Thoracic aorta (tissue), 2 donors: ENCODE results near the gene PTPRE. TPM values are rescaled to one million over a fixed set of nuclear protein-coding genes. Genes with fewer than 3 reads are reported as not detected.

ENCODE experiments used
- ATAC-seq: fragments of 150-250 bp; one replicate; pipeline ENCODE4 v1.8.0; 2017; ENCODE audit warnings: low read depth; ENCODE audit not compliant: insufficient number of reproducible peaks, low FRiP score
- DNase-seq: peaks from one replicate; pipeline ENCODE4 v3.0.0-alpha.2; 2020; ENCODE audit warnings: low spot score
- H3K27ac ChIP-seq, 2 donors: fragments of 200-600 bp; sonication (generic); 1 replicate in 1 of 2; 2 replicates in 1 of 2; pipeline ENCODE4 v1.5.1; 2016; ENCODE audit warnings: mild to moderate bottlenecking in 2 of 2, moderate library complexity in 2 of 2
- H3K27me3 ChIP-seq: fragments of 200-600 bp; sonication (generic); replicated peaks from 2 replicates; pipeline ENCODE4 v1.6.0; 2016; ENCODE audit warnings: mild to moderate bottlenecking; ENCODE audit not compliant: insufficient read depth
- H3K36me3 ChIP-seq: fragments of 200-600 bp; sonication (generic); one replicate; pipeline ENCODE4 v1.5.1; 2016
- H3K4me1 ChIP-seq, 2 donors: fragments of 200-600 bp; sonication (generic); 1 replicate in 1 of 2; 2 replicates in 1 of 2; pipeline versions ENCODE4 v1.5.1 to v1.6.0; 2016; ENCODE audit warnings: low read depth in 2 of 2, mild to moderate bottlenecking in 1 of 2; ENCODE audit not compliant: control insufficient read depth in 1 of 2
- H3K4me3 ChIP-seq: fragments of 200-600 bp; sonication (generic); 2 replicates; pipeline ENCODE4 v1.5.1; 2016; ENCODE audit warnings: mild to moderate bottlenecking
- H3K9me3 ChIP-seq: fragments of 200-600 bp; sonication (generic); 2 replicates; pipeline ENCODE4 v1.5.1; 2016
- total RNA-seq, 2 donors: library from RNA; depleted of rRNA; stranded (reverse); fragments of >200 nt; gene quantifications; one replicate each; pipeline versions ENCODE4 v1.1.0 to v1.2.3, GENCODE V29; 2016
- TF ChIP-seq, protein P1 (sequence below): fragments of 200-600 bp; sonication (generic); IDR thresholded peaks from one replicate; pipeline ENCODE4 v1.5.1; 2019; ENCODE audit warnings: antibody characterized with exemption

The PTPRE gene
- total RNA-seq, 2 donors from 2014 or later, result 41.9 to 45.1 TPM

GRCh38 chr10:128050936-128051335, 144.0 kb downstream of the PTPRE start:
- ATAC-seq, result no peak

GRCh38 chr10:128051548-128051947, 144.6 kb downstream of the PTPRE start:
- DNase-seq (no peak), ATAC-seq (no peak)
- H3K27me3 ChIP-seq, result no peaks in the 10 kb centered on the region
- TF ChIP-seq, protein P1, sequence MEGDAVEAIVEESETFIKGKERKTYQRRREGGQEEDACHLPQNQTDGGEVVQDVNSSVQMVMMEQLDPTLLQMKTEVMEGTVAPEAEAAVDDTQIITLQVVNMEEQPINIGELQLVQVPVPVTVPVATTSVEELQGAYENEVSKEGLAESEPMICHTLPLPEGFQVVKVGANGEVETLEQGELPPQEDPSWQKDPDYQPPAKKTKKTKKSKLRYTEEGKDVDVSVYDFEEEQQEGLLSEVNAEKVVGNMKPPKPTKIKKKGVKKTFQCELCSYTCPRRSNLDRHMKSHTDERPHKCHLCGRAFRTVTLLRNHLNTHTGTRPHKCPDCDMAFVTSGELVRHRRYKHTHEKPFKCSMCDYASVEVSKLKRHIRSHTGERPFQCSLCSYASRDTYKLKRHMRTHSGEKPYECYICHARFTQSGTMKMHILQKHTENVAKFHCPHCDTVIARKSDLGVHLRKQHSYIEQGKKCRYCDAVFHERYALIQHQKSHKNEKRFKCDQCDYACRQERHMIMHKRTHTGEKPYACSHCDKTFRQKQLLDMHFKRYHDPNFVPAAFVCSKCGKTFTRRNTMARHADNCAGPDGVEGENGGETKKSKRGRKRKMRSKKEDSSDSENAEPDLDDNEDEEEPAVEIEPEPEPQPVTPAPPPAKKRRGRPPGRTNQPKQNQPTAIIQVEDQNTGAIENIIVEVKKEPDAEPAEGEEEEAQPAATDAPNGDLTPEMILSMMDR, result no peak
- no peak overlapping the region for H3K4me3 ChIP-seq
- H3K4me1 ChIP-seq, result peaks cover 7 to 33% of the 10 kb centered on the region in 2 donors
- peaks cover 4% of the 10 kb centered on the region for H3K36me3 ChIP-seq
- no peaks in the 10 kb centered on the region for H3K9me3 ChIP-seq
- H3K27ac ChIP-seq, result no peak overlapping the region

More at GRCh38 chr10:128050936-128051335, 144.0 kb downstream of the PTPRE start:
- TF ChIP-seq, protein P1, result no peak
- Histone ChIP-seq H3K4me3 (no peak overlapping the region), H3K4me1 (peaks cover 7 to 32% of the 10 kb centered on the region in 2 donors), H3K9me3 (no peaks in the 10 kb centered on the region), H3K27ac (no peak overlapping the region), H3K27me3 (no peaks in the 10 kb centered on the region), H3K36me3 (peaks cover 4% of the 10 kb centered on the region)
- no peak for DNase-seq

DNA sequence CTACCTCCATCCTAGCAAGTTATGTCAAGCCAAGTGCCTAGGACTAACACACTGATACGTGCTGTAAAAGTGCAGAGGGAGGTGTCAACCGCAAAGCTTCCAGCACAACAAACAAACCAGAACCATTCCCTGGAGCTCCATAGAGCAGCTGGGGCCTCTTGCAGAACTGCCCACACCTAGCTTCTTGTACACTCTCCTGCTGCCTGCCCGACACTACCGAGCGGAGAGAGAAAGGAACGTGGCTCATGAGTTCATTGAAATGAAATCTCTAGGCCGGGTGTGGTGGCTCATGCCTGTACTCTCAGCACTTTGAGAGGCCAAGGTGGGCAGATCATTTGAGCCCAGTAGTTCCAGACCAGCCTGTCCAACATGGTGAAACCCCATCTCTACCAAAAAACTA, 145.8 kb downstream of the PTPRE start:
- Histone ChIP-seq H3K9me3 (no peaks in the 10 kb centered on the region), H3K4me1 (peaks cover under 1 to 32% of the 10 kb centered on the region in 2 donors), H3K27me3 (no peaks in the 10 kb centered on the region), H3K4me3 (no peak overlapping the region), H3K36me3 (peaks cover 4% of the 10 kb centered on the region), H3K27ac (no peak overlapping the region)
- TF ChIP-seq, protein P1, result no peak
- no peak for DNase-seq
- ATAC-seq, result no peak

DNA sequence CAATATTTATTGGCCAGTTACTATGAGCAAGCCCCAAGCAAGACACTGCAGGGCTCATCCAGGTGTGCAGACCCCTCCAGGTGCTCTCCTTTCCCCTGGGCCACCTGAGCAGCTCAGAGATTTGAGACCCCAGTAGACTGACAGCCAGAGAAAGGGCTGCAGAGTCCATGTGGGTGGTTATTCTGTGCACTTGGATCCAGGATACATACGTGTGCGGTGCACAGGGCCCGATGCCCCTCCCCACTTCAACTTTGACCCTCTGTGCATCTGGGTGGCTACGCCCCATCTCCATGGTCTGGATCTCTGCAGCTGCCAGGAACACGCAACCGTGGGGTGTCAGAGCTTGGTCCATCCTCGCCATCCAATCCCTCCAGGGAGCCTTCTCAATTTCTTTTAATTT, 146.5 kb downstream of the PTPRE start:
- H3K27me3 ChIP-seq, result no peaks in the 10 kb centered on the region
- TF ChIP-seq, protein P1, result no peak
- ATAC-seq (no peak), DNase-seq (no peak)
- H3K4me1 ChIP-seq, result peaks cover 0 to 31% of the 10 kb centered on the region in 2 donors
- no peaks in the 10 kb centered on the region for H3K9me3 ChIP-seq
- no peak overlapping the region for H3K27ac ChIP-seq
- H3K36me3 ChIP-seq, result peaks cover 4% of the 10 kb centered on the region
- no peak overlapping the region for H3K4me3 ChIP-seq

- Histone ChIP-seq H3K4me1 (peaks cover 7 to 34% of the 10 kb centered on the region in 2 donors), H3K36me3 (peaks cover 4% of the 10 kb centered on the region), H3K9me3 (no peaks in the 10 kb centered on the region), H3K27me3 (no peaks in the 10 kb centered on the region), H3K27ac (no peak overlapping the region), H3K4me3 (no peak overlapping the region)
- TF ChIP-seq, protein P1, result no peak
- no peak for DNase-seq
- ATAC-seq, result peak; percentile 17
Observed at GRCh38 chr10:128054163-128054970, 147.5 kb downstream of the PTPRE start.
